Measurements from ENCODE around the gene DEFB114.

DEFB114 gene

GRCh38 chr6:49982046-49982445 is 18.1 kb upstream of the DEFB114 start:
- H3K4me3 ChIP-seq (ENCODE audit: low read depth, low read length), result no peak overlapping the region
- no peak for TF ChIP-seq CTCF (IDR thresholded peaks at IDR 0.05; ENCODE audit: borderline replicate concordance, insufficient read depth, low read depth, low read length)

GRCh38 chr6:49980898-49981297 is 16.9 kb upstream of the DEFB114 start:
- no peak for TF ChIP-seq CTCF (IDR thresholded peaks at IDR 0.05; ENCODE audit: borderline replicate concordance, insufficient read depth, low read depth, low read length)

GRCh38 chr6:49979584-49979983 is 15.6 kb upstream of the DEFB114 start:
- no peak overlapping the region for H3K4me3 ChIP-seq (ENCODE audit: low read depth, low read length)
- no peak for TF ChIP-seq CTCF (IDR thresholded peaks at IDR 0.05; ENCODE audit: borderline replicate concordance, insufficient read depth, low read depth, low read length)

More at GRCh38 chr6:49980898-49981297, 16.9 kb upstream of the DEFB114 start:
- H3K4me3 ChIP-seq (ENCODE audit: low read depth, low read length), result no peak overlapping the region

GRCh38 chr6:49978332-49979226 is 14.6 kb upstream of the DEFB114 start:
- TF ChIP-seq CTCF (IDR thresholded peaks at IDR 0.05; ENCODE audit: borderline replicate concordance, insufficient read depth, low read depth, low read length), result no peak
- H3K4me3 ChIP-seq (ENCODE audit: low read depth, low read length), result no peak overlapping the region

- TF ChIP-seq CTCF (IDR thresholded peaks at IDR 0.05; ENCODE audit: borderline replicate concordance, insufficient read depth, low read depth, low read length), result no peak
- no peak within 1 kb of the TSS for H3K4me3 ChIP-seq (ENCODE audit: low read depth, low read length)
Observed at GRCh38 chr6:49969605-49970004, 5.6 kb upstream of the DEFB114 start, which contains the start of gene DEFB113. DEFB113 (minus strand) TSS chr6:49969625; CDS start chr6:49969625, 0 bp downstream.

GRCh38 chr6:49966823-49967222 is 2.9 kb upstream of the DEFB114 start:
- TF ChIP-seq CTCF (IDR thresholded peaks at IDR 0.05; ENCODE audit: borderline replicate concordance, insufficient read depth, low read depth, low read length), result no peak
- no peak overlapping the region for H3K4me3 ChIP-seq (ENCODE audit: low read depth, low read length)

- TF ChIP-seq CTCF (IDR thresholded peaks at IDR 0.05; ENCODE audit: borderline replicate concordance, insufficient read depth, low read depth, low read length), result no peak
- no peak overlapping the region for H3K4me3 ChIP-seq (ENCODE audit: low read depth, low read length)
Observed at GRCh38 chr6:49966334-49966733, 2.4 kb upstream of the DEFB114 start.

All from GM12875 (cell line).